ENCODE data around the gene PHLDA2.
"Not testable (repeated sequence)": the region's sequence is repeated elsewhere in the genome, so short reads cannot be mapped to it uniquely, and the experiment has no call there.

The PHLDA2 gene

GRCh38 chr11:2914455-2915195 lies 14.6 kb downstream of the PHLDA2 start:
- DNase-seq (ENCODE audit: low read depth), result no peak

GRCh38 chr11:2913776-2914175 lies 15.4 kb downstream of the PHLDA2 start:
- no peak for DNase-seq (ENCODE audit: low read depth)

- no peak for DNase-seq (ENCODE audit: low read depth)
These were observed 16.2 kb downstream of the PHLDA2 start for GRCh38 chr11:2913019-2913431.

- peak; percentile 67 for DNase-seq (ENCODE audit: low read depth)
These were observed 16.7 kb downstream of the PHLDA2 start for GRCh38 chr11:2912498-2912897.

GRCh38 chr11:2911785-2912391 lies 17.3 kb downstream of the PHLDA2 start:
- DNase-seq (ENCODE audit: low read depth), result no peak

DNA sequence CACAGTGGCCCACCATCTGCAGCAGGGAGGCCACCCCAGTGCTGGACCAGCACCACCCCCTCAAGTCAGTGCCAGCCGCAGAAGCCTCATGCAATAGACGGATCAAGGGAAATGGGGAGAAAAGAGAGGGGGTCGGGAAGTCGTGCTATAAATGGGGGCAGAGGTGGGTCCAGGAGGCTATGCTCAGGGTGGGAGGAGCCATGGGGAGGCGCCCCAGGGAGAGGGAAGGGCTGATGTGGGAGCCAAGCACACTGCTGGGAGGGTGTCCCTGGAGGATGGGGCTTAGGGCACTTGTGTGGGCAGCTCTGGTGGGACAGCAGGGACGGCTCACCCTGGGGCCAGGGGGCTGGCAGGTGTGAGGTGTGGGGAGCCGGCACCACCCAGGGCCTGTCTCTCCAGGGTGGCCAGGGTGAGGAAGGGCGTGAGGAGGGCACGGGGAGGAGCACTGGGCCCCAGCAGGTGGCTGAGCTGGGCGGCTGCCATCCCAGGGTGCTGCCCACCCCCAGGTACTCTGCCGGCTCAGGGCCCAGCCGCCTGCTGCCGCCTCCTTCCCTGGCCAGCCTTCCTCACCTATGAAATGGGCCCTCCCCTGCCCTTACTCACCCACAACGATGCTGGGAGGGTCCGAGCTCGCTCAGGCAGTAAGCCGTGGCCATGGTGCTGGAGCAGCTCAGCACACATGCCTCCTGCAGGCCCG lies 18.0 kb downstream of the PHLDA2 start:
- DNase-seq (ENCODE audit: low read depth), result no peak

DNA sequence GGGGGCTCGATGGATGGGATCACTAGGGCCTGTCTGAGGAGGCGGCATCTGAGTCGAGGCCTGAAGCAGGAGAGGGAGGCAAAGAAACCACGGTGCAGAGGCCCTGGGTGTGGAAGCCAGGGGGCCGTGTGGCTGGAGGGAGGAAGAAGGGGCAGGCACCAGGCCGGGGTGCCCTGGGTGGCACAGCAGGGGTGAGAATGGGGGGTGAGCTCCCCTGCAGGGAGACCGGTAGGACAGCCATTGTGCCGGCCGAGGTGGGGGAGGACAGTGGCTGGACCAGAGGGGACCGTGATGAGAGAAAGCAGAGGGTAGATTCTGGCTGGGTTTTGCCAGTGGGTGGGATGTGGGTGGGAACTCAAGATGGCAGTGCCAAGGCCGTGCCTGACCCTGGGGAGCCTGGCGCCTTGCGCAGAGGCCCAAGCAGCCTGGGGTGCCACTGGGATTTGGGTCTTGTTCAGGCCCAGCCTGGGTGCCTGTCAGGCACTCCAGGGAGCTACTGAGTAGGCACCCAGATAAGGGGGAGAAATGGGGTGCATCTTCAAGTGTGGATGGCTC lies 18.7 kb downstream of the PHLDA2 start:
- DNase-seq (ENCODE audit: low read depth), result no peak

GRCh38 chr11:2909133-2909902 lies 19.9 kb downstream of the PHLDA2 start:
- DNase-seq (ENCODE audit: low read depth), result no peak

DNA sequence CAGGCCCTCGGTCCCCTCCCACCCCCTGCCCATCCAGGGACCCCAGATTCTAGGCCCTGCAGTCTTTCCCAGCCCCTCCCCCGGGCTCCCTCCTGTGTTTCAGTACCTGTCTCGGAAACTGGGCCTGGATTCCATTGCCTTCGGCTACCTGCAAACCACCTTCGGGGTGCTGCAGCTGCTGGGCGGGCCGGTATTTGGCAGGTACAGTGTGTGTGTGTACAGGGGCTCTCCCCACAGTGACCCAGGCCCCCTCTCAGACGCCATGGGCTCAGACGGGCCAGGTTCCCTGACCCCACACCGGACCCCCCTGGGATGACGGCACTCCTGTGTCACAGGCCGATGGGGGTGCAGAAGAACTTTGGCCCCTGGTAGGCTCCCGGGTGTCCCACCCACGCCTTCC lies 21.1 kb downstream of the PHLDA2 start:
- DNase-seq (ENCODE audit: low read depth), result no peak

DNA sequence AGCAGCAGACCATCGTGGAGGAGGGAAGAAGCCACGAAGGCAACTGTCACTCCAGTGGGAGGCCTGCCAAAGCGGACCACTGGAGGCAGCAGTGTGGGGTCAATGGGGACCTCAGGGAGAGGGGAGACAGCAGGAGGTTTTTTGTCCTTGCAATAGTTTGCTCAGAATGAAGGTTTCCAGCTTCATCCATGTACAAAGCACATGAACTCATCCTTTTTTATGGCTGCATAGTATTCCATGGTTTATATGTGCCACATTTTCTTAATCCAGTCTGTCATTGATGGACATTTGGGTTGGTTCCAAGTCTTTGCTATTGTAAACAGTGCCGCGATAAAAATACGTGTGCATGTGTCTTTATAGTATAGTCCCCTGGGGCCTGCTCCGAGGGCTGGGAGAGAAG lies 23.9 kb downstream of the PHLDA2 start:
- not testable (repeated sequence) for DNase-seq (ENCODE audit: low read depth)

GRCh38 chr11:2904153-2905052 lies 24.8 kb downstream of the PHLDA2 start:
- DNase-seq (ENCODE audit: low read depth), result no peak

DNA sequence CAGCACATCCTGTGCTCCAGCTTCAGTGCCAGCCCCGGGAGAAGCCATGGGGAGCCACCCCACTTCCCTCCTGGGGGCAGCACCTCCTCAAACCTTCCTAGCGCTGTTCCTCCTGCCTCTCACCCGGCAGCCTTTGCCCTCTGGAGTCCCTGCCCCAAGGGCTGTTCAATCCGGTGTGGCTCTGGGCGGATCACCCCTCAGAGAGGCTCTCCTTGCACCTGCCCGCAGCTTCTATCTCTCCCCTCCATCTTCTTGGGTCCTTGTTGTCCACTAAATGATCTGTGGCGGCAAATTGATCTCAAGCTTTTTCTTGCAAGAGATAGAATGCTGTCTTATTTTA lies 25.6 kb downstream of the PHLDA2 start:
- DNase-seq (ENCODE audit: low read depth), result no peak

DNA sequence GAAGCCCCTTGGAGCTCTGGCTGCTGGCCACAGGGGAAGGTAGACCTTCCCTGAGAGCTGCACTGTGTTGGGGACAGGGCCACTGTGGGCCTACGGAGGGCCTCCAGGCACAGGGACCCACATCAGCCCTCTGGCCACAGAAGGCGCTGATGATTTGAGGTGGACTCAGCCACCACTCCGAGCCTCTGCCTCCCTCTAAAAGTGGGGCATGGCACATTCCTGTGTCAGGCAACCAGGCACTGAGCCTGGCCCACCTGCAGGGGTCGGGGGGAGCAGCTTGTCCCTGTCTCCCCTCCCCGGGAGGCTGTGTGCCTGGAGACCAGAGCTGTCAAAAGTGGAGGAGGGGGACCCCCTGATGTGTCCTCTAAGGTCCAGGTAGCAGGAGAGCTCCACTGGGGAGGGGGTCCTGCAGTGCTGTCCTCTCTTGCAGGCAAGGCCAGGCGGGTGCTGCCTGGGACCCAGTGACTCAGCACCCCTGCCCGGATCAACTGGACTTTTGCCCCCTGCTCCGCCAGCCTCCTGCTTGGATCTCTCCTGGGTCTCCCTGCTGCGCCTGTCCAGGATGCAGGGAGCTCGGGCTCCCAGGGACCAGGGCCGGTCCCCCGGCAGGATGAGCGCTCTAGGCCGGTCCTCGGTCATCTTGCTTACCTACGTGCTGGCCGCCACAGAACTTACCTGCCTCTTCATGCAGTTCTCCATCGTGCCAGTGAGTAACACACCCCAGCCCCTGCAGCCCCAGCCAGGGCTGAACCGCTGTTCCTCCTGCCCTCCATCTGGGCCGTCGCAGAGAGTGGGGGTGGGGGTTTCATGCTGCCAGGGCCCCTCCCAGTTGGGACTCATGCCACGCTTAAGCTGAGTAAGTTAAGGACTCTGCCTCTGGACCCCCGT lies 26.2 kb downstream of the PHLDA2 start:
- no peak for DNase-seq (ENCODE audit: low read depth)

DNA sequence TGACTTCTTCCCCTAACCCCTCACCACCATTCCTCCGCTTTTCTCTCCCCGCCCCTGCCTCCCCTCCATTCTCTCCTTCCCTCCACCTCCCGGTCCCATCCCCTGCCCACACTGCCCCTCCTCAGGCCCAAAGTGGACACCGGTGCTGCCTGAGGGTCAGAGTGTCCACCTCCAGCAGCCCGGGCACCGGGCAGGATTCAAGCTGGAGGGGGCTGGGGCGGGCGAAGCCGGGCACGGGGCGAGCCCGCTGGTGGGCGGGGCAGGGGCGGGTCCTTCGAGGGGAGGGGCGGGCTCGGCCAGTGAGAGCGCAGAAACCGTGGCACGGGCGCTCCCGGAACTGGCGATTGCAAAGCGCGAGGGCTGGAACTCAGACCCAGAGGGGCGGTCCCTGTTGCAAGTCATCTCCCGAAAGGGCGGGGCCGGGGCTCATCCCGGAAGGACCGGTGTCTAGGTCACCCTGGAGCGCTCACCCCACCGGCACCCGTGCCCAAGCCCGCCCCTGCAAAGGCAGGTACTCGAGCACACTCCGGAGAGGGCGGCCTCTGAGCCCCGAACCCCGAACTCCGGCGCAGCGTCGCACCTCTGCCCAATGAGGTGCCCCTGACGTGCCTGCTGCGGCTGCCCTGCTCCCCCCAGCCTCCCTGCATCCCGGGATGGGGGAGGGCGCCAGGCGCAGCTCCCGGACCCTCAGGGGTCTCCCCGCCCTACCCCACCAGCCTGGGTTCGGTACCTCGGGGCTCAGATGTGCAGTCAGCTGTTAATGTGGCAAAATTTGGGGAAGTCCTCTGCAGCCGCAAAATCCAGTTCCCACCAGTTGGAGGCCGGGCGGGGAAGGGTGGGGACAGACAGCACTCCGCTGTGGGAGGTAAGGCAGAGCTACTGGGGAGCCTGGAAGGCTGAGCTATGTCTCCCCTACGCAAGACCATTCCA lies 27.1 kb downstream of the PHLDA2 start:
- DNase-seq (ENCODE audit: low read depth), result peak; percentile 83

GRCh38 chr11:2901196-2901796 lies 27.9 kb downstream of the PHLDA2 start:
- no peak for DNase-seq (ENCODE audit: low read depth)

DNA sequence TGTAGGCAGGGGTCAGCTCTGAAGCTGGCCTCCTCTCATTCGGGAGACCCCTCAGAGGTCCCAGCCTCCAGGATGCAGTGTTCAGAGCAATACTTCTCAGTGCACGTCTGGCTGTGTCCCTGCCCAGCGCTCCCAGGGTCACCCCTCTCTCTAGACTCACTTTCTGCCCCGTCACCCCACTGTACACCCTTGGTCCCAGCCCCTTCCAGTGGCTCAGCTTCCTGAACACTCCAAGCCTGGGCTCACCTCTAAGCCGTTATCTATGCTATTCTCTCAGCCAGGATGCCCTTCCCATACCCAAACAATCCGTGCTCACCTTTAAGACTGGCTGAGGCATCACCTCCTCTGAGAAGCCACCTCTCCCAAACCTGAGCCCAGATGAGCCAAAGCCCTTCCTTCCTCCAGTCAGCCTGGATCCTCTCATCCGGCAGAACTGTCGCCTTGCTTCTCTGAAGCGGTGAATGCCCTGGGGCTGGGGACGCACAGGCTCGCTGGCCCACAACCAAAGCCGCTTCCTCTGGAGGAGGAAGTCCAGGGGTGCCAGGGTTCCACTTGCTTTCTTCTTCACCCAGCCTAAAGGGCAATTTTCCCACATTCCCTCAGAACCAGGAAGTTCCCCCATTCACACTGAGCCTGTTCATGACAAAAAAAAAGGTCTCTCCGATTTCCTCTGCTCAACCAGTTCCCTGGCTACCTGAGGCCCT lies 30.0 kb downstream of the PHLDA2 start:
- DNase-seq (ENCODE audit: low read depth), result no peak

DNA sequence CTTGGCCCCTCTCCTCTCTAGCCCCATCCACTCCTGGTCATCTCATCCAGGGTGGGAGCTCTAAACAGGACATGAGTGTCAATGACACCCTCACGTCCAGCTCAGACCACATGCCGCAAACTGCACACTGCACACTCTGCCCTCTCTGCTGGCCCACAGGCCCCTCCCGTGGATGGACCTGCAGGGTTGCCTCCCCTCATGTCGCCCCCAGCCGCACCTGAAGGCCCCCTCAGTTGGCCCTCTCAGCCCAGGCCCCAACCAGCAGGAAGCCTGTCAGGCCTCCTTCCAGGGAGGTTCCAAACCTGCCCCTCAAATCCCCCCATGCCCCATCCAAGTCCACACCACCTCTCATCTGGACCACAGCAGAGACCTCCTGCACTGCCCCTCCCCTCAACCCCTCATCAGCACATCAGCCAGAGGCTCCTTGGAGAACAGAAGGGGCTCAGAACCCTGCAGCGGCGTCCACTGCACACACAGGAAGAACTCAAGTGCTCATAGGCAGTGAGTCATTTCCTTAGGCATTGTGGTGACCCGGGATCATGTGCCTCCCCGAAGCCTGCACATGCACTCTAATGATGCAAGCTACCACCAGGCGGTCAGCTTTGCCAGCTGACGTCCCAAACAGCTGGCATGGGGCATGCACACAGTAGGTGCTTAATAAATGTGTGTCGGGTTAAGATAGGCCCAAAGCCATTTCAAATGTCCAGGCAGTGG lies 30.7 kb downstream of the PHLDA2 start:
- DNase-seq (ENCODE audit: low read depth), result peak; percentile 79
